Measurements from ENCODE around the gene EHBP1. TPM values are rescaled to one million over a fixed set of nuclear protein-coding genes. Genes with fewer than 3 reads are reported as not detected.

The EHBP1 gene
- total RNA-seq, 1 experiment from 2014 or later = 31.0 TPM

DNA sequence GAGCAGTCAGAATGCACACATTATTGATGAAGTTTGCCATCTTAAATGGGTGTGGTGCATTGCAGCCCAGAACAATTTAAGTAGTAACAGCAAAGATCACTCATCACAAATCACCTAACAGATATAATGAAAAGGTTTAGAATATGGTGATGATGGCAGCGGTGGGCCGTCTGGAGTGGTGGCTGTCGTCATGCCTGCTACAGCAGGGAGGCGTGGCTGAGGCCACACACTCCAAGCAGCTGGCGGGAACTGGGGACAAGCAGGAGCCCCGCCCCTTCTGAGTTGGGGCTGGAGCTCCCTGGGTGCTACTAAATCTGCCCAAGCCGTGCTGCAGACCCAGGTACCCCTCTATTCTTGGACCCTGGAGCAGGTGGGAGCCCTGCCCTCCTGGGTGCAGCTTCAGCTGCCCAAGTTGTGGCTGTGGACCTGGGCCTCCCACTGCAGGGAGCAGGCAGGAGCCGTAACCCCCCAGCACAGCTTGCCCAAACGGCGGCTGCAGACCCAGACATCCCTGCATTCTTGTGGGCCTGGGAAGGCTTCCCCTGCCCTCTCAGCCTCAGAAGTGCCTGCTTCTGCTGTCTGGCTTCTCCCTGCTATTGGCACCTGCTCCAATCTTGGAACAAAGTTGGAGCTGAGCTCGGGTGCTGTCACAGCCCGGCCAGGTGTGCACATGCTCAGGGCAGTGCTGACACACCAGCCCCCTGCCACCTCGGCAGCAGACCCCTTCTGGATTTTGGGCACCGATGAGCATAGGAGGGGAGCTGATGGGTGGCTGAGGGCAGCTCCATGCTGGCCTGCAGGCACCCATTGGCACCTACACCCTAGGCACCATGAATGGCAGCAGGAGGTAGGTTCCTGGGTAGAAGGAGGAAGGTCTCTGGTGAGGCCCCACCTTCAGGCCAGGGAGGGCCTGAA is 149.3 kb downstream of the EHBP1 start:
- DNase-seq (ENCODE audit: low spot score) = no peak
- in situ Hi-C loops (cut with HindIII; ENCODE audit: low sequenced_read_pairs) = no loop called here

DNA sequence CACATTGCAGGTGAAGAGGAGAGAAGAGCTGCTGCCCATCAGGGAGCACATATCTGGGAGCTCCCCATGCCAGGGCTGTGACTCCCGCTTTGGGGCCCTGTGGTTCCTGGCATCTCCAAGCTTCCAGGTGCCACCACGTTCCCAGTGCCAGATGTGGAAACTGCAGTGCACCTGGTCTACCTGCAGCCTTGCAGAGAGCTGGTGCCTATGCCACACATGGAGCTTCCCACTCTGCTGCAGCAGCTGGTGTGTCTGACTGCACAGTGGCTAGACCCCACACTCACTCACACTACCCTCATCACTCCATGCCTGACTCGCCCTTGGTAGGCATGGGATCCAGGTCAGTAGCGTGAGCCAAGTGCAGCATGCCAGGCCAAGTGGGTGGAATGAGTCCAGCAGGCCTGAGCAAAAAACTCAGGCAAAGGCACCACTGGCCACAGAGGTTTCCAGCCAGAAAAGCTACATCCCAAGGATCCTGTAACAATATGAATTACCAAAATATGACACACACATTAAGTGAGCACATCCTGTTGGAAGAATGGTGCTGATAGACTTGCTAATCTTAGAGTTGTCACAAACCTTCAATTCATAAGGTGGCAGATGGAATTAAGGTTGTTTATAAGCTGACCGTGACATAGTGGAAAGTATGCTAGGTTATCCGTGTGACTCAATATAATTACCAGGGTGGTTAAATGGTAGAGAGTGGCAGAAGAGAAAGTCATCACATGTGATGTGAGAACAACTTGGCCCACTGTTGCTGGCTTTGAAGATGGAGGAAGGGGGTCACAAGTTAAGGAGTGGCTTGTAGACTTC is 150.9 kb downstream of the EHBP1 start:
- no peak for DNase-seq (ENCODE audit: low spot score)
- in situ Hi-C loops (cut with HindIII; ENCODE audit: low sequenced_read_pairs) = no loop called here

DNA sequence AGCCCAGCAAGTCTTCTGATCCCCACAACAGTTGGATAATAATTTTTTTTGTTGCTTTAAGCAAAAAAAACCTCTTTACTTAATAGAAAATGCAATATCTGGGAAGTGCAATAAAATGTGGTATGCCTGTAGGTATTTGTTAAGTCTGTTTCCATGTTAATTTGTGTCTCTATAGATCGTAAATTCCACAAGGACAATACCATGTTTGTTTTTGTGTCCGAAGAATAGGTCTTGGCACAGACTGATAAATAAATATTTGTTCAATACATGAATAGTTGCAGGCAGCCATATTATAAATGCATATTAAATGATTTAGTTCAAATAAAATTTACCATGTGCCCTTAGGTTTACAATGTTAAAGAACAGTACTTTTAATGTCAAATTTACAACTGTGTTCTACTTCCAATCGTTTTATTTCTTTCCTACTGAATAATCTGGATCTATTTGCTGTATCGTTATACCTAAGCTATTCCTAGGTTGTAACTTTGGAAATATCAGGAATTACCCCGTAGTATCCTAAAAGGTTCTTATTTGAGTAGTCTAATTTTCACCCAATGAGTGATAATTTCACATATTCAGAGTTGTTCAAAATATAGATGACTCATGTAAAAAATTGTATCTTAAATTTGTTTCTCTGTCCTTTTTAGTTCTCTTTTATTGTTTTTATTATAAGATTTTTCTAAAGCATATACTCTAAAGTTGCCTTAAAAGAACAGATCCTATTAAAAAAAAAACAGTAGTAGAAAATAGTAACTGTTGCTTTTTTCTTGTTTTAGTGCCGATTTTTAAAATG is 151.8 kb downstream of the EHBP1 start:
- DNase-seq (ENCODE audit: low spot score) = no peak
- in situ Hi-C loops (cut with HindIII; ENCODE audit: low sequenced_read_pairs) = no loop called here

DNA sequence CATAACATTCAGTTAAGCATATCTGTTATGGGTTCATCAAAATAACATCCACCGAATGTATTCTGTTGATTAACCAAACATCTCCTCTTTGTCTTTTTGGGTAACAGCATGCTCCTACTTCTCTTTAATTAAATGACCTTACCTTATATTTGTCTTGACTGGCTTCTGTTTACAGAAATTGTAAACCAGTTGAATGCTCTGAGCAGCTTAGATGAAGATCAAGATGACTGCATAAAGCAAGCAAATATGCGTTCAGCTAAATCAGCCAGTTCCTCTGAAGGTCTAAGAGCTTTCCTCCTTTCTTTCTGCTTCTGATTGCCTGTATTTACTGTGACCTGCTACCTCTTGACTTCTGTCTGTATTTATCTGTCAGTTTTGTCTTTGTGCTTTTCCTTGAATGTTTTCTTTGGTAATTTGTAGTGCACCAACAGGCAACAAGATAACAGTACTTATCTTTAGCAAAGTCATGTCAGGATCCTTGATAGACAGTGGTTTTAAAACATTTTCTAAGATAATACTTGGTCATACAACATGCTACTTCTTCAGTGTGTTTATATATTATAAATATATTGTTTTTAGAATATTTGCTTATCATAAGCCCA is 152.8 kb downstream of the EHBP1 start:
- in situ Hi-C loops (cut with HindIII; ENCODE audit: low sequenced_read_pairs) = no loop called here
- DNase-seq (ENCODE audit: low spot score) = no peak

DNA sequence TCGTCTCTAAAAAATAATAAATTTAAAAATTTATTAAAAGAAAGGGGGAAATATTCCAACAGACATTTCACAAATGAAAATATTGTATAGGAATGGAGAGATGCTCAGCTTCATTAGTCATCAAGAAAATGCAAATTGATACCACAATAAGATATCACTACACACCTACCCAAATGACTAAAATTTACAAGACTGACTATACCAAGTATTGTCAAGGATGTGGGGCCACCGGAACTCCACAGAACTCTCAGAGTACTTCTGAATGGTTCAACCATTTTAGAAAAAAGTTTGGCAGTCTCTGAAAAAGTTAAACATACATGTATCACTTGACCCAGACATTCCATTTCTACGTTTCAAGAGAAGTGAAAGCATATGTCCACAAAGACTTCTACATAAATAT is 163.4 kb downstream of the EHBP1 start:
- in situ Hi-C loops (cut with HindIII; ENCODE audit: low sequenced_read_pairs) = no loop called here
- DNase-seq (ENCODE audit: low spot score) = no peak

DNA sequence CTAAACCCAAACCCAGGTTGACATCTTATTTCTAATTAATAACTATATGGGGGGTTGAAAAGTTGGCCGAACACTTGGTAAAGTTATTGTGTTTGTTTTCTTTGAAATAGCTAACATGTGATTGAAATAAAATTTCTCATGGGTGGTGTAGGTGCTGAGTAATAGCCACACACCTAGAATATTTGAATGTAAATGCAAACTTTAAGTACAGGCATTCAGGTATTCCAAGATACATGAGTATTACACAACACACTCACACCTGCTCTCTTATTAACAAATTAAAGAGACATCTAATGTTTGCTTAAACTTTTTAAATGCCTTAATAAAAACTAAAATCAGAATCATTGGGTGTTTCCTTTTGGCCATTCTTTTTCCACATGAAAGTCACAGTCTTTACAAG is 165.5 kb downstream of the EHBP1 start:
- no peak for DNase-seq (ENCODE audit: low spot score)
- in situ Hi-C loops (cut with HindIII; ENCODE audit: low sequenced_read_pairs) = no loop called here

DNA sequence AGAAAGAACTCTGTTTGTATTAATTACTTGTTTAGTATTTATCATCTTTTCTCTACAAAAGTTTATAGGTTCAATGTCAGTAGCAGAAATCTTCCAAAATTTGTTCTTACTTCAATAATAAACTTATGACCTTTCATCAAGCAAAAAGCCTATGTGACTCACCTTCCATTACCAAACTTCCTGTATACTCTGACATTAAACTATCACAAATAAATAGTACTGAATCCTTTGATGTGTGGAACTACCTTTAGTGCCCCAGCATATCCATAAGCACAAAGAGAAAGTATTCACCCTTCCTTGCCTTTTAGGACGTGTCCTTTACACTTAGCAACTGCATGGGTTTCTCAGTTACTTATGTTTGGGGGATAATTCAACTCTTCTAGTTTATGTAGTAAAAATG is 166.0 kb downstream of the EHBP1 start:
- DNase-seq (ENCODE audit: low spot score) = no peak
- in situ Hi-C loops (cut with HindIII; ENCODE audit: low sequenced_read_pairs) = no loop called here

DNA sequence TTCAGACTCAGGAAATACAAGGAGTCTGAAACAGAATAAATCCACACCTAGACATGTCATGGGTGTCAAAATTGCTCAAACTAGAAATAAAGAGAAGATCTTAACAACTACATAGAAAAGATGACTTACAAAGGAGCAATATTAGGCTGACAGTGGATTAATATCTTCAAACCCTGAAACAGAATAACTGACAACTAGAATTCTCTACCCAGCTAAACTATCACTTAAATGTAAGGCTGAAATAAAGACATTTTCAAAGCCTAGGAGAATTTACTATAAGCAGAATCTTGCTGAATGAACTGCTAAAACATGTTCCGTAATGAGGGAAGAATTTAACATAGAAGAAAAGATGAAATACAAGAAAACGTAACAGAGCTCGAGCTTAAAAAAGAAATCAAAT is 168.1 kb downstream of the EHBP1 start:
- no peak for DNase-seq (ENCODE audit: low spot score)
- in situ Hi-C loops (cut with HindIII; ENCODE audit: low sequenced_read_pairs) = no loop called here

DNA sequence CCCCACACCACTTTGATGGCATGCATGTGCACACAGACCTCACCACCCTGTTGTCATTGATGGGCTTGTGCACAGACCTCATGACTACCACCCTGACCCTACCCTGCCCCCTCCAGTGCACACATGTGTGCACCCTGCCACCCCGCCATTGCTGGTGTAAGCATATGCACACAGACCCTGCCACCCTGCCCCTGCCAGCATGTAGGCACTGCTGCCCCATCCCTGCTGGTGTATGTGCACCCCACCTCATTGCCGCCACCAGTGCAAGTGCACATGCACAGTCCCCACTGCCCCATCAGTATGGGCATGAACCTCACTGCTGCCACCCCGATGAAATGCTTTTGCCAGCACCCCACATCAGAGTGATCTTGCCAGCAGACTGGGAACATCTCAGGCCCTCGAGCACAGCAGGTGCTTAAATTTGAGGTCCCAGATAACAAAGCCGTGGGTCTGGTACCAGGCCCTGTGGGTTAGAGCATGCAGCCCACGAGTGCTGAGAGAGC is 169.4 kb downstream of the EHBP1 start:
- in situ Hi-C loops (cut with HindIII; ENCODE audit: low sequenced_read_pairs) = no loop called here

DNA sequence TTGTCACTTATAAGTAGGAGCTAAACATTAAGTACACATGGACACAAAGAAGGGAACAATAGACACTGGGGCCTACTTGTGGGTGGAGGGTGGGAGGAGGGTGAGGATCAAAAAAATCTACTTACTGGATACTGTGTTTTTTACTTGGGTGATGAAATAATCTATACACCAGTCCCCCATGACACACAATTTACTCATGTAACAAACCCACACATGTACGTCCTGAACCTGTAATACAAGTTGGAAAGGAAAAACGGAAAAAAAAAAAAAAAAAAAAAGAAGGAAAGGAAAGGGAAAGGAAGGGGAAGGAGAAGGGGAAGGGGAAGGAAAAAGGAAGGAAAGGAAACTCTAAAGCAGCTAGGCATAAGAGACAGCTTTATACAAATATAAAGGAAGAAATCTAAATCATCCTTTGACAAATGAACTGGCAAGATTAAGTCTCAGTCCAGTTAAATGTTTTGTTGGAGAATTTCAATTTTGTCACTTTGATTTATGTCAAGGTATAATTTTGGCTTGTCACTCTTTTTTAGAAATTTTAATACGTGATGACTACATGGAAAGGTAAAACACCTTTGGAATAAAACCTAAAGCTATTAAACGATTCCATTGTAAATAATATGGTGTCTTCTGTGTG is 175.8 kb downstream of the EHBP1 start:
- in situ Hi-C loops (cut with HindIII; ENCODE audit: low sequenced_read_pairs) = no loop called here
- DNase-seq (ENCODE audit: low spot score) = no peak

More for the DNA sequence above, 169.4 kb downstream of the EHBP1 start:
- no peak for DNase-seq (ENCODE audit: low spot score)

DNA sequence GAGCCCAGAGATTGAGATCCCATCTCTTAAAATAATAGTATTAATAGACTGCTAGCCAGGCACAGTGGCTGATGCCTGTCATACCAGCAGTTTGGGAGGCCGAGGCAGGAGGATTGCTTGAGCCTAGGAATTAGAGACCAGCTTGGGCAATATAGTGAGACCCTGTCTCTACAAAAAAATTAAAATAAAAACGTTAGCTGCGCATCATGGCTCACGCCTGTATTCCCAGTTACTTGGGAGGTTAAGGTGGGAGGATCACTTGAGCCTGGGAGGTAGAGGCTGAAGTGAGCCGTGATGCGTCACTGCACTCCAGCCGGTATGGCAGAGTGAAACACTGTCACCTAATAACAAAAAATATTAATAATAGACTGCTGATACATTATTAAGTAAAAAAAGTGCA is 178.1 kb downstream of the EHBP1 start:
- in situ Hi-C loops (cut with HindIII; ENCODE audit: low sequenced_read_pairs) = no loop called here
- no peak for DNase-seq (ENCODE audit: low spot score)

DNA sequence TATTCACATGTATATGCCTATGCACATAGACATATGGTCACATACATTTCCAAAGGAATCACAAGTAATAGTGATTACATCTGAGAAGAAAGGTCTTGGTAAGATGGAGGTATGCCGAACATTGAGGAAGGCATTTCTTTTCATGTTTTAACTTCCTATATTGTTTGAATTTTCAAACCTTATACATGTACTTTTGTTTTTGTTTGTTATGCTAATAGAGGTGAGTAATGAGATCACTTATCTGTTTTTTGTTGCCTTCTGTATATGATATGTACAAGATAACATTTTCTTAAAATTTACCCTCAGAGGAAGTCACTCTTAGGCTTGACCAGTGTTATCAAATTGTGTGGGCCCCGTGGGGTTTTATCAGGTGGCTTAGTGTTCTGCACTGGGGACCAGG is 178.6 kb downstream of the EHBP1 start:
- in situ Hi-C loops (cut with HindIII; ENCODE audit: low sequenced_read_pairs) = no loop called here
- no peak for DNase-seq (ENCODE audit: low spot score)

DNA sequence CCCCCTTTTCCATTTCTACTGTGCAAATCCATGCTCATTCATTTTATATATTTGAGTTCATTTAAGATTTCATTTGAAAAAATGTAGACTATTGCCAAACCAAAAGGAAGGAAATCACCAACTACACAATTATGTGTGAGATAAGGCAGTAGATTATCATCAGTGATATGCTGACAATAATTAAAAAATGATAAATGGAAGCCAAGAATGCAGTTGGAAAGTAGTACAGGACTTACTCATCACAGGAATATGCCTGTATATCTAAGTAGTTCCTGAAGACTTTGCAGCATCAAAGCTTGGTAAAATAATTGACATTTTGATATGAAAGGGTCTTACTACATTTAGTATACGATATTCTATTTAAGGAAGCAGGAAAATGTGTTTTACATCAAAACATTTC is 179.0 kb downstream of the EHBP1 start:
- no peak for DNase-seq (ENCODE audit: low spot score)
- in situ Hi-C loops (cut with HindIII; ENCODE audit: low sequenced_read_pairs) = no loop called here

DNA sequence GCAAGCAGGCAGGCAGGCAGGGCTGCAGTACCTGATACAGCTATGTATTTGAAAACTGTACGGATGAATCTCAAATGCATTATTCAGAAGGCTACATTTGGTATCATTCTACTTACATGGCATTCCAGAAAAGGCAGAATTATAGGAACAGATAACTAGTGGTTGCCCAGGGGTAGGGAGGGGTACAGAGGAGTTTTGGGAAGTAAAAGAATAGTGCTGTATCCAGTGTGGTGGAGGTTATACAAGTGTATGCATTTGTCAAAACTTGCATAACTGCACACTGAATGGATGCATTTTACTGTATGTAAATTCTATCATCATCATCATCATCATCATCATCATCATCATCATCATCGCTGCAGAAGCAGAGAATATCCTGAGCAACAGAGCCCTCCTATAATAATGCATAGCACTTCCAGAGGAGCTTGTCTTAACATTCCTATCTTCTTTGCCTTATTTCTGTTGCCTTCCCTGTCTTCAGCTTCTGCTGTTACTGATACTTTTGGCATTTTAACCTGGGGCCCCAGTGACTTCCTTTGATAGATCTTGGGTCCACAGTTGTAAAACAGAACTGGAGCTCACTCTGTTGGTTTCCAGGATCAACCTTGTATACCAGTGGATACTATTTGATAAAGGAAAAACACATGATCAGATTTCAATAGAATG is 189.6 kb downstream of the EHBP1 start:
- in situ Hi-C loops (cut with HindIII; ENCODE audit: low sequenced_read_pairs) = no loop called here

DNA sequence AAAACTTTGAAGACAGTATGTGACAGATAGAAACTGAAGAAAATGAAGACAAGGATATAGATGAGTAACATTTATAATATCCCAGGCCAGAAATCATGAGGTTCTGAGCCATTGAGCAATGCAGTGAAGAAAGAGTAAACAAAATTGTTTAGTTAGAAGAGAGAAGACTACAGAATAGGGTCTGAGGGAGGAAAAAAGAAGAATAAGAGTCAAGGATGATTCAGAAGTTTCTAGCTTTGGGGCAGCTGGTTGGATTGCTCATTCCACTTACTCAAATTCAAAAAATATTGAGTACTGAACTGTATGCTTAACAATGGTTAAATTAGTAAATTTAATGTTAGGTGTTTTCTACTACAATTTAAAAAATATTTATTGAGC is 190.1 kb downstream of the EHBP1 start:
- in situ Hi-C loops (cut with HindIII; ENCODE audit: low sequenced_read_pairs) = no loop called here

More for the DNA sequence above, 189.6 kb downstream of the EHBP1 start:
- no peak for DNase-seq (ENCODE audit: low spot score)

DNA sequence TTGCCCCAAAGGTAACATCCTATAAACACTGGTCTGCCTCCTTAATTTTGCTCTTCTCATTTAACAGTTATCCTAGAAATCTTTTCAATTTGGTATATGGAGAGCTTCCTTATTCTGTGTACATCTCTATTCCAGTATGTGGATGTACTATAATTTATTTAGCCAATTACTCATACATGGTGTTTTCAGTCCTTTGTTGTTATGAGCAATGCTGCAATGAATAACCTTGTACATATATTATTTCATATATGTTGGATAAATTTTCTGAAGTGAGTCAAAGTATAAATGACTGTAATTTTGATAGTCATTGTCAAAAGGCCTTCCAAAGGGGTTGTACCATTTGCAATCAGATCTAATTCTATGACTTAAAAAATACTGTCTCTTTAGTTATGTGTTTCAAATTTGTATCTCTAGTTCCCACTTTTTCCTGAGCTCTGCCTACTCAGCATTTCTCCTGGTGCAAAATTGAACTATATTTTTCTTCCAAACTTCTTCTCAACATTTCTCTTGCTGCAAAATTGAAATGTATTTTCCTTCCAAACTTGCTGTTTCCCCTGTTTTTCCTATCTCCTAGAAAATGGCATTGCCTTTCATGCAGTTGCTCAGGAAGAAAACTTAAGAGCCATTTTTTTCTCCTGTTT is 191.8 kb downstream of the EHBP1 start:
- in situ Hi-C loops (cut with HindIII; ENCODE audit: low sequenced_read_pairs) = no loop called here
- no peak for DNase-seq (ENCODE audit: low spot score)

More for the DNA sequence above, 190.1 kb downstream of the EHBP1 start:
- DNase-seq (ENCODE audit: low spot score) = no peak

DNA sequence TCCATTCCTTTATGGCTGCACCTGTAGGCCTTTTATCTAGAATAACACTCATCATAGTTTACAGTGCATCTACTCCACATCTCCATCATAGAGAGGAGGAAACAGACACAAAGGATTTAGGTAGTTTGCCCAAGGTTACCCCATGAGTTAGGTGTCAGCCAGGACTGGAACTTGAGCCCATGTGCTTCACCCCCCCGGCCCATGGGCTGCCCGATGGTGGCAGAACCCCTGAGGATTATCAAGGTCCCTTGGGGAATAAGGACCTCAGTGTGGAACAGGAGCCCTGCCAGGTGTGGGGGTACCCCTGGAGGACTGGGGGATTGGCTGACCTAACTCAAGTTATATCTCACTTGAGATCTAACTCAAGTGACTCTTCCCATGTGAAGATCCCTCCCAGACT is 198.8 kb downstream of the EHBP1 start:
- in situ Hi-C loops (cut with HindIII; ENCODE audit: low sequenced_read_pairs) = no loop called here
- no peak for DNase-seq (ENCODE audit: low spot score)

DNA sequence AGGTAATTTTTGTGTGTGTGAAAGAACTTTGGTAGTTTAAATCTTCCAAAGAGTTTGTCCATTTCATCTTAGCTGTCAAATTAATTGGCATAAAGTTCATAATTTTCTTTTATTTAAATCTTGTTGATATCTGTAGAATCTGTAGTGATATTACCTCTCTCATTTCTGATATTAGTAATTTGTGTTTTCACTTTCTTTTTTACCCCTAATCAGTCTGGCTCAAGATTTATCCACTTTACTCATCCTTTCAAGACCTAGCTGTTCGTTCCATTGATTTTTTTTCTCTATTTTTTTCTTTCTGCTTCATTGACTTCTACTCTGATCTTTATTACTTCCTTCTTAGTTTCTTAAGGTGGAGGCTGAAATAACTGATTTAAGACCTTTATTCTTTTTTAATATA is 202.6 kb downstream of the EHBP1 start:
- DNase-seq (ENCODE audit: low spot score) = no peak
- in situ Hi-C loops (cut with HindIII; ENCODE audit: low sequenced_read_pairs) = no loop called here
